ENCODE results near the gene ALOX15.

Gene ALOX15

DNA sequence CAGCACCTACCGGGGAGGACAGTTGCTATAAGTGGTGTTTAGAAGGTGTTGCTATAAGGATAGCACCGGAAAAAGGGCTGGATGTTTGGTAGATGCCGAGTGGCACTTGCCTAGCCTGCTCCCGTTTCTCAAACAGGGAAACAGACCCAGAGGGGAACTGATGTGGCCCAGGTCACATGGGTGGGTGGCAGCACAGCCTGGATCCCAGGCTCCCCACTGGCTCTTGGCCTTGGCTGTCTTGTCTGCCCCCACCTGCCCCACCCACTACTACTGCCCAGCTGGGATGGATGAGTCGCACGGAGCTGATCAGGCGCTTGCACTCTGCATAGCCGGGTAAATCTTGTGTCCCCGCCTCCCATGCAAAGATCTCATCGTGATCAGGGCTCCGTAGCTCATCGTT is 49.9 kb downstream of the ALOX15 start:
- no peak for TF ChIP-seq FOXP2 (optimal IDR thresholded peaks at IDR 0.05; ENCODE audit: borderline replicate concordance, extremely low read depth, extremely low read length, insufficient read depth)
- TF ChIP-seq POLR2AphosphoS5 (IDR thresholded peaks at IDR 0.05; ENCODE audit: low read depth, low read length), result no peak

DNA sequence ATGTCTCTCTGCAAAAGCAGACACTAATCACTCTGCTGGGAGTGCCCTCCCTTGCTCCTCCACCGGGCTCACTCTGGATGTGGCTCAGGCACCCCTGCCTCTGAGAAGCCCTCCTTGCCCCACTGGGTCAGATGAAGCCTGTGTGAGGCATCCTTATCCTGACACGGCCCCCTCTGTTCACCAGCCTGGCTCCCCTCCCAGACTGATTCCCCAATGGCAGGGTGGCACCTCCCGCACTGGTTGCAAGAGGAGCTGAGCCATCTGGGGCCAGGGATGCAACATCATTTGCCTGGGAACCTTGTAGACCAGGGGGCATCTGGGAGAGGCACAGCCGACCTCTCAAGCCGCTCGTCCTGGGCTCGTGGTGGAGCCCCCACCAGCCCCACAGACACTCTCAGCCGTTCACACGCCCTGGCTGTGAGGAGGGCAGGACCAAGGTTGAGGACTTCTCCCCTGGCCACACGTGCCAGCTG is 50.5 kb downstream of the ALOX15 start:
- TF ChIP-seq TAF1 (IDR thresholded peaks at IDR 0.05; ENCODE audit: borderline replicate concordance, insufficient read depth, low read length) (no peak), POLR2AphosphoS5 (IDR thresholded peaks at IDR 0.05; ENCODE audit: low read depth, low read length) (no peak), SIN3A (IDR thresholded peaks at IDR 0.05; ENCODE audit: borderline replicate concordance, insufficient read depth, low read length) (no peak), FOXP2 (optimal IDR thresholded peaks at IDR 0.05; ENCODE audit: borderline replicate concordance, extremely low read depth, extremely low read length, insufficient read depth) (no peak)
- TF ChIP-seq, protein P1, sequence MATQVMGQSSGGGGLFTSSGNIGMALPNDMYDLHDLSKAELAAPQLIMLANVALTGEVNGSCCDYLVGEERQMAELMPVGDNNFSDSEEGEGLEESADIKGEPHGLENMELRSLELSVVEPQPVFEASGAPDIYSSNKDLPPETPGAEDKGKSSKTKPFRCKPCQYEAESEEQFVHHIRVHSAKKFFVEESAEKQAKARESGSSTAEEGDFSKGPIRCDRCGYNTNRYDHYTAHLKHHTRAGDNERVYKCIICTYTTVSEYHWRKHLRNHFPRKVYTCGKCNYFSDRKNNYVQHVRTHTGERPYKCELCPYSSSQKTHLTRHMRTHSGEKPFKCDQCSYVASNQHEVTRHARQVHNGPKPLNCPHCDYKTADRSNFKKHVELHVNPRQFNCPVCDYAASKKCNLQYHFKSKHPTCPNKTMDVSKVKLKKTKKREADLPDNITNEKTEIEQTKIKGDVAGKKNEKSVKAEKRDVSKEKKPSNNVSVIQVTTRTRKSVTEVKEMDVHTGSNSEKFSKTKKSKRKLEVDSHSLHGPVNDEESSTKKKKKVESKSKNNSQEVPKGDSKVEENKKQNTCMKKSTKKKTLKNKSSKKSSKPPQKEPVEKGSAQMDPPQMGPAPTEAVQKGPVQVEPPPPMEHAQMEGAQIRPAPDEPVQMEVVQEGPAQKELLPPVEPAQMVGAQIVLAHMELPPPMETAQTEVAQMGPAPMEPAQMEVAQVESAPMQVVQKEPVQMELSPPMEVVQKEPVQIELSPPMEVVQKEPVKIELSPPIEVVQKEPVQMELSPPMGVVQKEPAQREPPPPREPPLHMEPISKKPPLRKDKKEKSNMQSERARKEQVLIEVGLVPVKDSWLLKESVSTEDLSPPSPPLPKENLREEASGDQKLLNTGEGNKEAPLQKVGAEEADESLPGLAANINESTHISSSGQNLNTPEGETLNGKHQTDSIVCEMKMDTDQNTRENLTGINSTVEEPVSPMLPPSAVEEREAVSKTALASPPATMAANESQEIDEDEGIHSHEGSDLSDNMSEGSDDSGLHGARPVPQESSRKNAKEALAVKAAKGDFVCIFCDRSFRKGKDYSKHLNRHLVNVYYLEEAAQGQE (IDR thresholded peaks at IDR 0.05; ENCODE audit: insufficient read depth in 1 of 2, low read depth in 2 of 2, low read length in 2 of 2), result no peak

DNA sequence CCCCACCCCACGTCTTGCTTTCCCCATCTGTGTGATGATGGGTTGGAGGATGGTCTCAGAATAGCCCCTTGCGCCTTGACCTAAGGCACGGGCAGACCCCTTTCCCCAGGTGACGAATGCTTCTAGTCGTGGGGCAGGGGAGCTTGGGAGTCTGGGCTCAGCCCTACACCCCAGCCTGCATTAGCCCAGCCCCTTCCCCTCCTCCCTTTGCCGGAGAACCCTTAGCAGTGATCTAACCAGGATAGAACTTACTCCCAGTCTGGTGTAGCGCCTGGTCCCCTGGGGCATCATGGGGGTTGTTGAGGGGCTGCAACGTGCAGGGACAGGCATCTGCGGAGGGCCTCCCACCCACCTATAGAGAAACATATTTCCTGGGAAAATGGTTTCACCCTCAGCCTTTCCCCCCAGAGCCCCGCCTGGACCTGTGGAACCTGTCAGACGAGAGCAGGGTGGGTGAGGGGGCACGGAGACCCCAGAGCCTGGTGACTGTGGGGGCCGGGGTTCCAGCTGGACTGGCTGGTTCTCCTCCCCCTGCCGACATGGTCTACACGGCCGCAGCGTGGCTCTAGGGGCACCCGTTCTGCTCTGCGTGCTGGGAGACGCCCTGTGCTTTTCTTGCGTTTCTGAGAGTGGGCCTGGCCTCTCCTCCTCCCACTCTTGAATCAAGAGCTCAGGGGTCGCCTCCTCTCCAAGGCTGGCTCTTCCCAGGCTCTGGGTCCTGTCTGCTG is 52.4 kb downstream of the ALOX15 start:
- TF ChIP-seq, protein P1 (IDR thresholded peaks at IDR 0.05; ENCODE audit: insufficient read depth in 1 of 2, low read depth in 2 of 2, low read length in 2 of 2), result no peak
- no peak for TF ChIP-seq POLR2AphosphoS5 (IDR thresholded peaks at IDR 0.05; ENCODE audit: low read depth, low read length)
- no peak for TF ChIP-seq TAF1 (IDR thresholded peaks at IDR 0.05; ENCODE audit: borderline replicate concordance, insufficient read depth, low read length)
- TF ChIP-seq SIN3A (IDR thresholded peaks at IDR 0.05; ENCODE audit: borderline replicate concordance, insufficient read depth, low read length), result no peak
- TF ChIP-seq FOXP2 (optimal IDR thresholded peaks at IDR 0.05; ENCODE audit: borderline replicate concordance, extremely low read depth, extremely low read length, insufficient read depth), result no peak

DNA sequence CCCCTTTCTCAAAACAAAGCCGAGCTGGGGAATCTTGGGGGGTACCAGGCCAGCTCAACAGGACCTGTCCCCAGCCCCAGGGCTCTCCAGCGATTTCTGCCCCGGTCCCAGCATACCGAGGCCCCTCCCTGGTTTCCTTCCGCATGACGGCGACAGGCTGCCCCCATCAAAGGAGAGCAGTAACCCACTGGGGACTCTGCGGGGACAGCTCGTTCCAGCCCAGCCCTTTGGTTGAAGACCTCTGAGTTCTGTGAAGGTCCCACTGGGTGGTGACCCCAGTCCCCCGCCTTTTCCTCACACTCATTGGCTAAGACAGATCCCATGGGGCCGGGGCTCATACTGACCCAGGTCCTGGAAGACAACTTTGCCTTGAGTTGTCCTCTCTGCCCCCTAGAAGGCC is 53.1 kb downstream of the ALOX15 start:
- TF ChIP-seq POLR2AphosphoS5 (IDR thresholded peaks at IDR 0.05; ENCODE audit: low read depth, low read length) (no peak), SIN3A (IDR thresholded peaks at IDR 0.05; ENCODE audit: borderline replicate concordance, insufficient read depth, low read length) (no peak), FOXP2 (optimal IDR thresholded peaks at IDR 0.05; ENCODE audit: borderline replicate concordance, extremely low read depth, extremely low read length, insufficient read depth) (no peak), TAF1 (IDR thresholded peaks at IDR 0.05; ENCODE audit: borderline replicate concordance, insufficient read depth, low read length) (no peak)
- TF ChIP-seq, protein P1 (IDR thresholded peaks at IDR 0.05; ENCODE audit: insufficient read depth in 1 of 2, low read depth in 2 of 2, low read length in 2 of 2), result no peak

DNA sequence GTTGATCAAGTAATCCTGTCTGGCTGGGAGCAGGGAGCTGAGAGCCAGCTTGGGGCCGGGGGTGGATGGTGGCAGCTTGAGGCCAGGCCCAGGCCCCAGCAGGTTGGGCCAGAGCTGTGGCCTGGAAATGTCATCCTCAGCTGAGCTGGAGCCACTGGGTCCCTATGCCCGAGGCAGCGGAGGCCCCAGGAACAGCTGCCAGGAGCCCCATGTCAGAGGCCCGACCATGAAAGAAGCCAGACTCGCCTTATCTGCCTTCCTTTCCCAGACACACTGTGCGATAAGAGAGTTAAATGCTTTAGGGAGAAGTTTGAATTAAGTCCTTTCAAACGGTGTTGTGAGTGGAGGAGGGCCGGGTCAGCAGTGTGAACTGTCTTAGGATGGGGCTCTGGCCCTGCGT is 53.7 kb downstream of the ALOX15 start:
- TF ChIP-seq FOXP2 (optimal IDR thresholded peaks at IDR 0.05; ENCODE audit: borderline replicate concordance, extremely low read depth, extremely low read length, insufficient read depth), result no peak
- no peak for TF ChIP-seq SIN3A (IDR thresholded peaks at IDR 0.05; ENCODE audit: borderline replicate concordance, insufficient read depth, low read length)
- TF ChIP-seq TAF1 (IDR thresholded peaks at IDR 0.05; ENCODE audit: borderline replicate concordance, insufficient read depth, low read length), result no peak
- TF ChIP-seq, protein P1 (IDR thresholded peaks at IDR 0.05; ENCODE audit: insufficient read depth in 1 of 2, low read depth in 2 of 2, low read length in 2 of 2), result no peak
- no peak for TF ChIP-seq POLR2AphosphoS5 (IDR thresholded peaks at IDR 0.05; ENCODE audit: low read depth, low read length)
